Ascending aorta (tissue), 2 donors: ENCODE results near the gene WDFY3. TPM values are rescaled to one million over a fixed set of nuclear protein-coding genes. Genes with fewer than 3 reads are reported as not detected.

Source experiments
- DNase-seq, 2 donors: peaks; one replicate each; pipeline ENCODE4 v3.0.0-alpha.2; 2019; ENCODE audit warnings: low spot score in 2 of 2
- H3K27ac ChIP-seq, 2 donors: fragments of 200-600 bp; sonication (generic); one replicate each; pipeline ENCODE4 v1.5.1; 2016 to 2017; ENCODE audit warnings: mild to moderate bottlenecking in 1 of 2
- H3K27me3 ChIP-seq: fragments of 200-600 bp; sonication (generic); one replicate; pipeline ENCODE4 v1.5.1; 2017
- H3K36me3 ChIP-seq, 2 donors: fragments of 200-600 bp; sonication (generic); one replicate each; pipeline ENCODE4 v1.5.1; 2016
- H3K4me1 ChIP-seq, 2 donors: fragments of 200-600 bp; sonication (generic); one replicate each; pipeline ENCODE4 v1.5.1; 2016 to 2017; ENCODE audit warnings: mild to moderate bottlenecking in 1 of 2
- H3K4me3 ChIP-seq, 2 donors: fragments of 200-600 bp; sonication (generic); one replicate each; pipeline ENCODE4 v1.5.1; 2016 to 2017; ENCODE audit warnings: mild to moderate bottlenecking in 1 of 2
- H3K9me3 ChIP-seq, 2 donors: fragments of 200-600 bp; sonication (generic); one replicate each; pipeline ENCODE4 v1.5.1; 2016
- CTCF ChIP-seq, 3 experiments: fragments of 200-600 bp in 2 of 3; fragments of 450-650 bp in 1 of 3; sonication (generic) in 2 of 3; IDR thresholded peaks; one replicate each; pipeline ENCODE4 v1.5.1; 2016 to 2019; ENCODE audit warnings: antibody characterized with exemption in 3 of 3, mild to moderate bottlenecking in 1 of 3, moderate library complexity in 1 of 3
- intact Hi-C: fragments of 100-400 bp; cut with DNase I; formaldehyde crosslinking; loops from one replicate; pipeline ENCODE4 v1.15.1; 2023
- total RNA-seq: library from RNA; depleted of rRNA; stranded (reverse); fragments of >200 nt; gene quantifications from one replicate; pipeline ENCODE4 v1.1.0, GENCODE V29; 2016

The WDFY3 gene
- total RNA-seq, 1 donor from 2014 or later = 30.2 TPM

GRCh38 chr4:84651499-84651898, 315.0 kb downstream of the WDFY3 start:
- H3K4me1 ChIP-seq = no peaks in the 10 kb centered on the region
- TF ChIP-seq CTCF (IDR thresholded peaks at IDR 0.05) = no peak
- H3K27me3 ChIP-seq = no peaks in the 10 kb centered on the region
- H3K36me3 ChIP-seq = no peaks in the 10 kb centered on the region
- H3K27ac ChIP-seq = no peak overlapping the region
- H3K9me3 ChIP-seq = no peaks in the 10 kb centered on the region
- no peak overlapping the region for H3K4me3 ChIP-seq
- no peak for DNase-seq
- intact Hi-C loops = no loop called here

- intact Hi-C loops = no loop called here
- H3K36me3 ChIP-seq = no peaks in the 10 kb centered on the region
- no peak for DNase-seq
- H3K9me3 ChIP-seq = no peaks in the 10 kb centered on the region
- no peak overlapping the region for H3K4me3 ChIP-seq
- no peaks in the 10 kb centered on the region for H3K27me3 ChIP-seq
- TF ChIP-seq CTCF (IDR thresholded peaks at IDR 0.05) = no peak
- no peak overlapping the region for H3K27ac ChIP-seq
- no peaks in the 10 kb centered on the region for H3K4me1 ChIP-seq
Observed at GRCh38 chr4:84648863-84649647, 317.4 kb downstream of the WDFY3 start.

GRCh38 chr4:84648178-84648577, 318.3 kb downstream of the WDFY3 start:
- intact Hi-C loops = no loop called here
- H3K27ac ChIP-seq = no peak overlapping the region
- H3K4me3 ChIP-seq = no peak overlapping the region
- no peaks in the 10 kb centered on the region for H3K36me3 ChIP-seq
- H3K9me3 ChIP-seq = no peaks in the 10 kb centered on the region
- DNase-seq = no peak
- TF ChIP-seq CTCF (IDR thresholded peaks at IDR 0.05) = no peak
- H3K4me1 ChIP-seq = no peaks in the 10 kb centered on the region
- H3K27me3 ChIP-seq = no peaks in the 10 kb centered on the region

GRCh38 chr4:84647312-84647884, 319.1 kb downstream of the WDFY3 start:
- DNase-seq = no peak
- TF ChIP-seq CTCF (IDR thresholded peaks at IDR 0.05) = no peak
- H3K4me1 ChIP-seq = no peaks in the 10 kb centered on the region
- no peaks in the 10 kb centered on the region for H3K9me3 ChIP-seq
- intact Hi-C loops = no loop called here
- H3K36me3 ChIP-seq = no peaks in the 10 kb centered on the region
- H3K4me3 ChIP-seq = no peak overlapping the region
- no peak overlapping the region for H3K27ac ChIP-seq
- H3K27me3 ChIP-seq = no peaks in the 10 kb centered on the region

- Histone ChIP-seq H3K36me3 (no peaks in the 10 kb centered on the region), H3K27me3 (no peaks in the 10 kb centered on the region), H3K9me3 (no peaks in the 10 kb centered on the region), H3K4me1 (no peaks in the 10 kb centered on the region), H3K27ac (no peak overlapping the region), H3K4me3 (no peak overlapping the region)
- no peak for TF ChIP-seq CTCF (IDR thresholded peaks at IDR 0.05)
- no peak for DNase-seq
- intact Hi-C loops = no loop called here
Observed at GRCh38 chr4:84644087-84644486, 322.4 kb downstream of the WDFY3 start.
